ENCODE data around the gene WDR5. TPM values are rescaled to one million over a fixed set of nuclear protein-coding genes. Genes with fewer than 3 reads are reported as not detected.

Gene WDR5
- total RNA-seq, 1 experiment from 2014 or later, result 44.4 TPM

GRCh38 chr9:134131471-134132207 lies 4.2 kb upstream of the WDR5 start:
- DNase-seq (ENCODE audit: low read depth), result no peak

- no peak for DNase-seq (ENCODE audit: low read depth)
Observed at GRCh38 chr9:134132208-134132870, 3.5 kb upstream of the WDR5 start.

- DNase-seq (ENCODE audit: low read depth), result no peak
Observed at GRCh38 chr9:134134949-134135342, 936 bp upstream of the WDR5 start.

- no peak for DNase-seq (ENCODE audit: low read depth)
Observed at GRCh38 chr9:134136118-134136995, 475 bp downstream of the WDR5 start.

DNA sequence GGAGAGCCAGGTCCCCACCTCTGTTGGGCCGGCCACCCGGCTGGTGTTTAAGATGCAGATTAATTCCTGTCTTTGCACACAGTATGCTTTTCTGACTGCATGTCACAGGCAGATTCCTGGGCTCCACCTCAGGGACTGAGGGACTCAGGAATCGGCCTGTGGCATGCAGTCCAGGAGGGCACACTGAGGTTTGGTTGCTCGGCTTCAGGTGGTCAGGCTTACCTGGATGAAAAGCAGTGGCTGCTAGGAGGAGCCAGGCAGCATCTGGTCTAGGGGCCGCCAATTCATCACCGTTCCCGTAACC lies 1.1 kb downstream of the WDR5 start:
- DNase-seq (ENCODE audit: low read depth), result no peak

GRCh38 chr9:134138292-134138691 lies 2.4 kb downstream of the WDR5 start:
- no peak for DNase-seq (ENCODE audit: low read depth)

GRCh38 chr9:134139081-134139480 lies 3.2 kb downstream of the WDR5 start:
- no peak for DNase-seq (ENCODE audit: low read depth)

GRCh38 chr9:134141906-134142305 lies 6.0 kb downstream of the WDR5 start:
- DNase-seq (ENCODE audit: low read depth), result no peak

GRCh38 chr9:134144801-134145200 lies 8.9 kb downstream of the WDR5 start:
- DNase-seq (ENCODE audit: low read depth), result no peak

GRCh38 chr9:134145262-134145661 lies 9.4 kb downstream of the WDR5 start:
- no peak for DNase-seq (ENCODE audit: low read depth)

GRCh38 chr9:134146774-134147493 lies 11.1 kb downstream of the WDR5 start:
- no peak for DNase-seq (ENCODE audit: low read depth)

DNA sequence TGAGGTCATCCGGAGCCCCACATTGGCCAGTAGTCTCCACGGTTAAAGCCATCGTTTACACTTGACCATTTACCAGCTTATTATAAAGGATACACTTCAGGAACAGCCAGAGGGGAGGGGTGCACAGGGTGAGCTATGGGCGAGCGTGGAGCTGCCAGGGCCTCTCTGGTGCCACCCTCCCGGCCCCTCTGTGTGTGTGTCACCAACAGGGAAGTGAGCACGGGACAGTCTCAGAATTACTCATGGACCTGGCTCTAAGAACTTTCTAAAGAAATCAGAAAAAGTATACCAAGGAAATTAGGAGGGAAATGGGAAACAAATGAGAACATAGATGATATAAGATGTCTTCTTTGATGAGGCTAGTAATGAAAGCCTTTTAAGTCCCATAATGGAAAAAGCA lies 13.5 kb downstream of the WDR5 start:
- no peak for DNase-seq (ENCODE audit: low read depth)

DNA sequence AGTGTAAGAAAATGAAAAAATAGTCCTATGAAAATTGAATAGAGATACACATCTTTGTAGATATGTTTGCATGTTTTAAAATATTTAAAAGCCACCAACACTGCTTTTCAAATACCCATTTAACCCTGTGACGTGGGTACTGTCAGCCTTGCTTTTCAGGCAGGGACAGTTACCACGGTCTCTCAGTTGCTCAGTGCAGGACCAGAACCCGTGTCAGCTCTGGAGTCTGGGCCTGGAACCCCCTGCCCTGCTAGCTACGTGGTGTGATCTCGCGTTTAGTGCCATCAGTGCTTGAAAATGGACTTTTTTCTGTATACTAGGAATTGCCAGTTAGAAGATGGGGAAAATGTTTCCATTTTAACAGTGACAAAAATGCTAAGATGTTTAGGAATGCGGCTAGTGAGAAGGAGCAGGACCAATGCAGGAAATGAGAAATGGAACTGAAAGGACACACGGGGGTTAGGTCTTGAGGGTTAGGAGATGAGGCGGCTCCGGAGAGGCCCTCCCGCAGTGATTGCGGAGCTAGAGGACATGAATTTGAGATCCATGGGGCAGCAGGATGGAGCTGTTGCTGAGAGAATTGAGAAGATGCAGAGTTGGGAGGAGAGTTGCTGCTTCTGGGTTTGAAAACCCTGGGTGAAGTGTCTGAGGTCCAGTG lies 14.8 kb downstream of the WDR5 start:
- no peak for DNase-seq (ENCODE audit: low read depth)

DNA sequence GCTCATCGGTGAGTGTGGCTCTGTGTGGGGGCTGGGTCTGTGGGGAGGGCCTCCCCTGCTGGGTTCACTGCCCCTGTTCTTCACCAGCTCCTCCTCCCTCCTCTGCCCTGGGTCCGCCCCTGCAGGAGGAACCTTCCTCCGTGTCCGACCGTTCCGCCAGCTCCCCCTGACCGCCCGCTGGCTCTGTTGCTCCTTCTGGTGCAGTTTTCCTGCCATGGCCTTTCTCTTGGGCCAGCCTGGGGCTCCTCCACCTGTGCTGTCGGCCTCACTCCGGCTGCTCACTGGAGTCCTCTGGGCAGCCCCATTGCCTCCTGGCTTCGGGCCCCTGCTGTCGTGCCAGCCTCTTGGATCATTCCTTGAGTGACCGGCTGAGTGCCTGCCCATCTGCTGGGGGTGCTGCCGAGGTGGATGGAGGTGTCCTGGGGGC lies 16.2 kb downstream of the WDR5 start:
- DNase-seq (ENCODE audit: low read depth), result no peak

DNA sequence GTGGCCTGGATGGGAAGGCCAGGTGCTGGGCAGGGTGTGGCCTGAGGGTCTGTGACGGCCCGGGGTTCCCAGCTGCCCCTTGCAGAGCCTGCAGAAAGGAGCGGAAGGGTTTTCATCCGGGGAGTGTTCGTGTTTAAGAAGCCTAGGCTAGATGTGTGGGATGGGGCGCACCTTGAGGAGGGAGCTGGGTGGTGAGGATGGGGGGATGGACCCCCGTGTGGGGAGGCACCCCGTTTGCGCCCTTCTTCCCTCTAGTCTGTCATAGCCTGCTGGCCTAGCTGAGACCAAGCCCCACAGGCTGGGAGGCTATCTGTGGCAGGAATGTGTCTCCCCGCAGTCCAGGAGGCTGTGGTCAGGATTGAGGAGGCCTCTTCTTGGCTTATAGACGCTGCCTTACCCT lies 16.6 kb downstream of the WDR5 start:
- no peak for DNase-seq (ENCODE audit: low read depth)

DNA sequence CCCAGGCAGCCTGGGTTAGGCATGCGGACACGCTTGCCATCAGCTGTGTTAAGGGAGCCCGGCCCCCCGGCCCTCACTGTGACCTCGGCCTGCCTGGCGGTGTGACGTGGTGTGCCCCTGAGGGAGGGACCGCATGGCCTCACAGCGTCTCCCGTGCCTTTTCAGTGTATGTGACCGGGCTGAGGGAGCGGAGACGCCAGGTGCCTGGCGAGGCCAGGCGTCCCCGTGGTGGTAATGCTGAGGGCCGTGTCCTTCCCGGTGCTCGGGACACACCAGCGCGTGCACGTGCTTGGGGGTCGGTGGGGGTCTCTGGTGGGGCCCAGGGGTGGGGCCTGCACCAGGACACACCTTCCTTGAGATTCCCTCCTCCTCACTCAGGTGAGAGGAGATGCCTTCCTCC lies 17.6 kb downstream of the WDR5 start:
- no peak for DNase-seq (ENCODE audit: low read depth)

DNA sequence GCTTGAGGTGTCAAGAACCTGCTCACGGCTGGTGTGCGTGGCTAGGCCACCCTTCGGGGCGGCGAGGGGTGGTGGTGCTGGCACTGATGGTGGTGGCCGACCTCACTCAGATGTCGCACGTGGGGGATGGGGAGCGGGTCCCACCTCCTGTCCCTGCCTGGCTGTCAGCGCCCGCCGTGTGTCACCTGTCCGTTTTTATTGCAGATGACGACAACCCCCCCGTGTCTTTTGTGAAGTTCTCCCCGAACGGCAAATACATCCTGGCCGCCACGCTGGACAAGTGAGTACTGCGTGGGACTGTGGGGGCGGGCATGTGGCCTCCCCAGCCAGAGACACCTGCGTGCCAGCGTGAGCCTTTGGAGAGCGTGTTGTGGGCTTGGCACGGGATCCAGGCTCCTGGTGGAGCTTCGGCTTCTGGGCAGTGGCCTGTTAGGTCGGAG lies 18.4 kb downstream of the WDR5 start:
- no peak for DNase-seq (ENCODE audit: low read depth)

- DNase-seq (ENCODE audit: low read depth), result no peak
Observed at GRCh38 chr9:134155812-134156377, 20.0 kb downstream of the WDR5 start.

GRCh38 chr9:134156564-134157377 lies 20.9 kb downstream of the WDR5 start:
- no peak for DNase-seq (ENCODE audit: low read depth)

DNA sequence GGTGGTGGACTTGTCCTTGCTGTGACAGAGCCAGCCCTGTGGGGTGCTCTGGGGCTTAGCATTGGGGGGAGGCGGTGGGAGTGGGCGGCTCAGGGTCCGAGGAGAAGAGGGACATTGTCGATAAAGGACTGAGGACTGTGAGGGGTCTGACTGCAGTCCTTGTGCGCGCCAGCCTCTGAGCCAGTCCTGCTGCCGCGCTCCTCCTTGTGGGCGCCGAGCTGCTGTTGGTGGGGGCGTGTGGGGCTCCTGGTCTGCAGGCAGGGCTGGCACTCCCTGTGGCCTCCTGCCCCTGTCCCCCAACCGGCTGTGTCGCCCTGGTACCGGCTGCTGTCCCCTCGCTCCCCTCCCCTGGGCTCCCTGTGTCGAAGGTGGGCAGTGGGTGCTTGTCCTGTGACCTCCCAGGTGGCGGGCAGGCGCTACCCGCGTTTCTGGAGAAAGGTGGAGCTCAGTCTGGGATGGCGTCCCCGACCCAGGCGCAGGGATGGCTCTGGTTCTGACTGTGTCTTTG lies 21.6 kb downstream of the WDR5 start:
- DNase-seq (ENCODE audit: low read depth), result no peak

All from HT1080 (cell line).